SIG-M5 (cell line): Measurements from ENCODE around the gene MAST2.
"Not testable (repeated sequence)": the region's sequence is repeated elsewhere in the genome, so short reads cannot be mapped to it uniquely, and the experiment has no call there.

Source experiments
- DNase-seq: peaks from one replicate; lab custom pipeline; 2025; lab: John Stamatoyannopoulos, UW

MAST2 gene

GRCh38 chr1:45894331-45894730 lies 90.9 kb downstream of the MAST2 start:
- DNase-seq: no peak

DNA sequence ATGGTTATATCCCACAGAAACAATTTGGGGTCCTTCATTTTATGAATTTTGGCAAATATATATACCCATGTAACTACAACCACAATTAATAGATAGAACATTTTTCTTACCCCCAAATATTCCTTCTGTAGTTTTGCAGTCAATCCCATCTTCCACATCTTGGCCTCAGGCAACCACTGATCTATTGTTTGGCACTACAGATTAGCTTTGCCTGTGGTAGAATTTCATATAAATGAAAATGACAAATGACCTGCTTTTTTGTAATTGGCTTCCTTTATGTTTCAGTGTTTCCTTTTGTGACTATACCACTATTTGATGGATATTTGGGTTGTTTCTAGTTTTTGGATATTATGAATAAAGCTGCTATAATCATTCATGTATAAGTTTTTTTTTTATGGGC lies 91.5 kb downstream of the MAST2 start:
- no peak for DNase-seq

- DNase-seq: no peak
These were observed 92.0 kb downstream of the MAST2 start for GRCh38 chr1:45895406-45895805.

DNA sequence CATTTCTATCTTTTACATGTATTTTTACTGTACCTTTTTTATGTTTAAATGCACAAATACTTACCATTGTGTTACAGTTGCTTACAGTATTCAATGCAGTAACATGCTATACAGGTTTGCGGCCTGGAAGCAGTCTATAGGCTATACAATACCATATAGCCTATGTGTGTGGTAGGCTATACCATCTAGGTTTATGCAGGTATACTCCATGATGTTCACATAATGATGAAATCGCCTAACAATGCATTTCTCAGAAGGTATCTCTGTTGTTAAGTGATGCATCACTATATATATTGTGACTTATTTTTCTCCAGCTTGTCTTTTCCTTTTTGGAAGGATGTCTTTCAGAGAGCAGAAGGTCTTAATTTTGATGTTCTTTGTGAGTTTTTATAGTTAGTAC lies 103.5 kb downstream of the MAST2 start:
- DNase-seq: no peak

DNA sequence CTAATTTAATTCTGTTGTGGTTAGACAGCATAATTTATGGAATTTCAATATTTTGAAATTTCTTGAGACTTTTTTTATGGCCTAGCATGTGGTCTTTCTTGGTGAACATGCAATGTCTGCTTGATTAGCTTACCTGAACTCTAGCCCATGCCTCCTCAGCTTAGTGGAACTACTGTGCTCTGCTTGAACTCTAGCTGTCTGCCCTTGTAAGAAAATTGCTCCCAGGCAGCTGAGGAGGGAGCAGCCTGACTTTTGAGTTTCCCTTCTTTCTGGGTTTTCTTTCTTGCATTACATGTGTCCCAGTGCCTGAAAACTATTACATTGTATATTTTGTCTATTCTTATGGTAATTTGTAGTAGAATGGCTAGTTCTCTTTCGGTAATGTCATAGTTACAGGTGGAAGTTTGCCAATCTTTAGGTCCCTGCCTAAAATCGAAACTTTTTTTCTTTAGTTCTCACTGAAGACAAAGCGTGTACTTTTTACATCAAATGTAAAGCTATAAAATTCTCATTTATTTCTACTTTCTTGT lies 105.3 kb downstream of the MAST2 start:
- DNase-seq: no peak

GRCh38 chr1:45911634-45912033 lies 108.2 kb downstream of the MAST2 start:
- DNase-seq: no peak

DNA sequence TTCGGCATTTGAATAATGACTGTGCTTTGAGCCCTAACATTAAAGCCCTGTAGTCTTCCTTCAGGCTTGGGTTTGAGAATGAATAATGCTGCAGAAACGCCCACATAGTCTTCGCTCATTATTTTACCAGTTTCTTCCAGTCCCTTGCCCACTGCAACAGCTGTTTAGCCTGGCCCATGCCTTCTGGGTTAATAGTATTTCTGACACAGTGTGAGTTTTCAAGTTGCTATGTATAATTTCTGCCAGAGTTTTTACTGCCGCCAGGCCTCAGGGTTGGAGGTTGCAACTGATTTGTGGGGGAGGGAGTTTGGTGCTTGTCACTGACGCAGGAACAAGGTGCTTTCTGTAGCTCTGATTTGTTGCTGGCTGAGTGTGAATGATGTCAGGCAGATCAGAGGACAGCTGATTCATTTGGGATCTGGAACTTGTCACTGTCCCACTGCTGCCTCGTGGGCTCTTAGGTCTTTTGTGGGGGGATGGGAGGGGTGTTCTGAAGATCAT lies 109.8 kb downstream of the MAST2 start:
- DNase-seq: no peak

DNA sequence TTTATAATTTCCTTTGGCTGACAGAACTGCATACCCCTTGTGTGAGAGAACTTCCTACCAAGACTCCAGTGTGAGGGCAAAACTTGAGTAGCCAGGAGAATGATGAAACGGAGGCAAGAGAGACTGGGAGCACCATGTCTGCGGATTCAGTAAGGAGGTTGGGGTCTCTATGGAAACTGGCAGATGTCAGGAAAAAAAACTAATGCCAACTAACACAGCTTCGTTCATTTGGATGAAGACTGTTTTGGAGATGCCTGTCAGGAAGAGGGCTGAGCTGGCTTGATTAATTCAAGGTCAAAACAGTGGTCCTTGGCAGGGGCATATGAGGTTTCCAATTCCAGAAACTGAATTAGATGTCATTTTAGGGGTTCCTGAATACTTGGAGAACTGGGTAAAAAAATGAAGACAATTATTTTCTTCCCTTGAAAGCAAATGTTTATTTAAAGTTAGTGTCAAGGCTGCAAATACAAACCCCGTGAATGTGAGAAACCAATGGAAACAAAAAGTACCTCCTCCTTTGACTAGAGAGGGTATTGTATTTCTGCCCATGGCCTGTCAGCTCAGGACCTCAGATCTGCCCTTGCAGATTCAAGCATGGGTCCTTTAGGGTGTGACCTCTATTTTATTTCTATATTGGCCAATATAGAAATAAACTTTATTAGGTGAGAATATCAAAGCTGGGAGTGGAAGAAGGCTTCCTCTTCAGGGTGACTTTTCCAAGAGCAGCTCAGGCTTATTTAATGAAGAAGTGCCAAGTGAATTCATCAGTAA lies 110.5 kb downstream of the MAST2 start:
- DNase-seq: no peak

DNA sequence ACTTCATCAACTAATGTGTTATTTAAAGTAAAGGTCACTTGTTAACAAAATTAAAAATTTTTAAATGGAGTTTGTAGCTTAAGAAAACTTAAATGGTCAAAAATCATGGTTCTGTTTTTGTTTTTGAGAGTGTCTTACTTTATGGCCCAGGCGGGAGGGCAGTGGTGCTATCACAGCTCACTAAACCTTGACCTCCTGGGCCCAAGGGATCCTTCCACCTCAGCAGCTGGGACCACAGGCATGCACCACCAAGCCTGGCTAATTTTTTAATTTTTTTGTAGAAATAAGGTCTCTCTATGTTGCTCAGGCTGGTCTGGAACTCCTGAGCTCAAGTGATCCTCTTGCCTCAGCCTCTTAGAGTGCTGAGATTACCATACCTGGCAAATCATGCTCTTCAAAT lies 111.4 kb downstream of the MAST2 start:
- DNase-seq: no peak

- DNase-seq: no peak
These were observed 119.0 kb downstream of the MAST2 start for GRCh38 chr1:45922374-45922773.

DNA sequence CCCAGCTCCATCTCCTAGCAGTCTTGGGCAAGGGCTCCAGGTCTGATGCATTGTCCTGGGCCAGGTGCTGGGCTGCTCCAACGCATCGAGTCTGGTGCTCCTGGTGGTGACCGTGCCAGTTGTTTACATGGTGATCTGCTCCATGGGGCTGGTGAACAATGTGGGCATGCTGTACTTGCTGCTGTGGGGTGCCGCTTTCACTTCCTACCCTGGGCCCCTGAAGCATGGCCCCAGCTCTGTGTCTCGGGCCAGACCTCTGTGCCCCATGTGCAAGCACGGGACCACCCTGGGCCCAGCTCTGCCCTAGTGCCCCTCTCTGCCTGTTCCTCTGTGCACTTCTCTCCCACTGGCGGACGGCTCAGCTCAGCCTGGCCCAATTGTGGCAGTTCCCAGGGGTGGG lies 119.4 kb downstream of the MAST2 start:
- no peak for DNase-seq

- no peak for DNase-seq
These were observed 119.9 kb downstream of the MAST2 start for GRCh38 chr1:45923343-45923742.

- no peak for DNase-seq
These were observed 121.3 kb downstream of the MAST2 start for GRCh38 chr1:45924736-45925135.

DNA sequence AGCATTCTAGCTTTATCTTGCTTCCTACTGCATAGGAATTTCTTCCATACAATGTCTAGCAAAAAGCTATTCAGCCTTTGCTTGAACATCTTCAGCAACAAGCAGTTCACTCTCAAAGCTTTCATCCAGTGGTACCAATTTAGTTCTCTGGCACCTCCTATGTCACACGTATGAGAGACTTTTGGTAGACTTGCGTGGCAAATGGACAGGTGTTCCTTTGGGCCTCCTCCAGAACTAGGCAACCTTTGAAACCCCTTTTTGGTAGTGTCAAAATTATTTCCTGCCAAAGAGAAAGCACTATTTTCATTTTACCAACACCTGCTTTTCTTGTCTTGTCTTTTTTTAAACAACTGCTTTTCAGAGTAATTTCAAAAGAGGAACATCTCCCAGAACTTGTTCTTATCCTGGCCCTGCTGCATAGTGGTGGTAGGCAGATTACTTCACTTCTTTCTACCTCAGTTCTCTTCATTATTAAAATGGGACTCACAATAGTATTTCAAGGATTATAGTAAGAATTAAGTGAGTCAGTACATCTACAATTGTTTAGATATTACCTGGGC lies 122.4 kb downstream of the MAST2 start:
- no peak for DNase-seq

DNA sequence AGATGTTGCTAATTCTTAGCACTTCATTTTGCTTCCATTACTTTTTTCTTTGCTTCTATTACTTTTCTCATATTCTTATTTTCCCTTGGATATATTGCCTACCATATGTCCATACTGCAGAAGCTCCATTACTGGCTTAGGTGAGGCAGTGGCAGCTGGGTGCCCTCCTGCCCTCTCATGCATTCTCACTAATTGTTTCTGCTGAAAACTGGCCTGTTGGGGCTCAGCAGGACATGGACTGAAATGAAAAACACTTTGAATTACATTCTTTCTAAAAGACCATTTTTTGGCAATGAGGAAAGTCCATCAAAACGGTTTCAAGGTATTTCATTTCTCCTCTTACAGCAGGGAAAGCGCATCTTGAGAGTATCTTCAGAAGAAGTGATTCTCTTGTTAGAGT lies 122.9 kb downstream of the MAST2 start:
- no peak for DNase-seq

DNA sequence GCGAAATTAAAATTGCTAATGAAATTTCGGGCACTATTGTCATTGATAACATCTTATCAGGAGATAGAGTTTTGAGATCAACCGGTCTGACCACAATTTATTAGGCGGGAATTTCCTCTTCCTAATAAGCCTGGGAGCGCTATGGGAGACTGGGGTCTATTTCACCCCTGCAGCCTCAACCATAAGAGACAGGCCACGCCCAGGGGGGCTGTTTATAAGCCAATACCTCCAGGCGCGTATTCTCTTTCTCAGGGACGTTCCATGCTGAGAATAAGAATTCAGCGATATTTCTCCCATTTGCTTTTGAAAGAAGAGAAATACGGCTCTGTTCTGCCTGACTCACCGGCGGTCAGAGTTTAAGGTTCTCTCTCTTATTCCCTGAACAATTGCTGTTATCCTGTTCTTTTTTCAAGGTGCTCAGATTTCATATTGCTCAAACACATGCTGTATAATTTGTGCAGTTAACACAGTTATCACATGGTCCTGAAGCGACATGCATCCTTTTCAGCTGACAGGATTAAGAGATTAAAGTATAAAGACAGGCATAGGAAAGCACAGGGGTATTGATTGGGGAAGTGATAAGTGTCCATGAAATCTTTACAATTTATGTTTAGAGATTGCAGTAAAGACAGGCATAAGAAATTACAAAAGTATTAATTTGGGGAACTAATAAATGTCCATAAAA lies 124.0 kb downstream of the MAST2 start:
- DNase-seq: not testable (repeated sequence)

GRCh38 chr1:45928486-45929205 lies 125.2 kb downstream of the MAST2 start:
- no peak for DNase-seq

DNA sequence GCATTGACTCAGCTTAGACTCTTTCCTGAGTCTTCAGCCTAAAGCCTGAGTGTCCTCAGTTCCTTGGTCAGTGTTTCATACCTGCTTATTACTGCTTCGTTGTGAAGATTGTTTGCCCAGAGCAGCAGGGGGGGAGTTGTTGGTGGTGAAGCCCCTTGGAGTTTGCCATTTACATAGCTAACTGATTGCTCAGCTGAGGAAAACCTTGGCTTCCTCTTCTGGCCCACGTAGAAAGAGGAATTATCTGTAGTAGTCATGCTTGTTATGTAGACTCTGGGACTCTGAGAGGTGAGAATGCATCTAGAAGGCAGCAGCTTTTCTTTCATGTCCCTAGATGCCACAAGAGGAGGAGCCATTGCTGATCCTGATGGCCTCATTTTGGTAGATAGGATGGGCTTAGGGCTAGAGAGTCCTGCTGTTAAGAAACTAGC lies 125.9 kb downstream of the MAST2 start:
- no peak for DNase-seq

DNA sequence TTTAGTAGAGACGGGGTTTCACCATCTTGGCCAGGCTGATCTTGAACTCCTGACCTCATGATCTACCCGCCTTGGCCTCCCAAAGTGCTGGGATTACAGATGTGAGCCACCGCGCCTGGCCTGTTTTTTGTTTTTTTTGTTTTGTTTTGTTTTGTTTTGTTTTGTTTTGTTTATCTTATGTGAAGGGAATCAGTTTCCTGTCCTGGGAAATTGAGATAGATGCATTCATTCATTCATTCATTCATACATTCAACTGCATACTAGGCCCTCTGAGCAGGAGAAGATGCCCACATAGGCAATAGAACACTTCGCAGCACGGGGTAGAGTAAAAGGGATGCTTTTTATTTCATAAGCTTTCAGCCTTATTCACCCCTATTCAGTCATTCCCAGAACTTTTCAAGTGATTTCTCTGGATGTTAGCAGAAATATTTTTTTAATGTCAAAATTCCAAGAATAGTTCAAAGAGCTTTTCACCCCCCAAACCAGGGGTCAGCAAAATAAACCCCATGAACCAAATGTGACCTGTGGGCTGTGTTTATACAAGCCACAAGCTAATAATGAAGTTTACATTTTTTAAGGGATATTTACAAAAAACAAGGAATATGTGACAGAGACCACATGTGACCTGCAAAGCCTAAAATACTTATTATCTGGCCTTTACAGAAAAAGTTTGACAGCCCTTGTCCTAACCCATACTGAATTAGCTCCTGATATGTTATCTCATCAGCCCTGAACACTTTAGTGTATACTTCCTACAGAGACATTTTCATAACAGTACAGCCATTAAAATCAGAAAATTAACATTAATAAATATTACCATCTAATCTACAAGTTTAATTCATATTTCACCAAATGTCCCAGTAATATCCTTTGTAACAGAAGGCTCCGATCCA lies 127.1 kb downstream of the MAST2 start:
- no peak for DNase-seq

DNA sequence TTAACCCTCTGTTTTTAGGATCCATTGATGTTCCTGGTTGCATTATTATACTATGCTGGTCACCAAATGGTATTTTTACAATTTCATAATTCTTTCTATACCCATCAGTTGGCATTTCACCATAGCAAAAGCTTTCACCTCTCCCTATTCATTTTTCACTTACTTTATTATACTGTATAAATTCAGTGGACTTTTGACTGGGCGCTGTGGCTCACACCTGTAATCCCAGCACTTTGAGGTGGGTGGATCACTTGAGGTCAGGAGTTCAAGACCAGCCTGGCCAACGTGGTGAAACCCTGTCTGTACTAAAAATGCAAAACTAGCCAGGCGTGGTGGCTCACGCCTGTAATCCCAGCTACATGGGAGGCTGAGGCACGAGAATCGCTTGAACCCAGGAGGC lies 128.8 kb downstream of the MAST2 start:
- not testable (repeated sequence) for DNase-seq

DNA sequence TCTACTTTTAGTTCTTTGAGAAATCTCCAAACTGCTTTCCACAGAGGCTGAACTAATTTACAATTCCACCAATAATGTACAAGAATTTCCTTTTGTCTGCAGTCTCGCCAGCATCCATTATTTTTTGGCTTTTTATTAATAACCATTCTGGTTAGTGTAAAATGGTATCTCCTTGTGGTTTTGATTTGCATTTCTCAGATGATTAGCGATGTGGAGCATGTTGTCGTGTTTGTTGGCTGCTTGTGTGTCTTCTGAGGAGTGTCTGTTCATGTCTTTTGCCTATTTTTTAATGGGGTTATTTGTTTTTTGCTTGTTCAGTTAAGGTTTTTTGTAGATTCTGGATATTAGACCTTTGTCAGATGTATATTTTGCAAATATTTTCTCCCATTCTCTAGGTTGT lies 131.5 kb downstream of the MAST2 start:
- DNase-seq: no peak
